Activated CD8-positive, alpha-beta T cell treated with anti-CD3 and anti-CD28 coated beads for 36 hours (primary cell): ENCODE results near the gene FAM107A. TPM values are rescaled to one million over a fixed set of nuclear protein-coding genes. Genes with fewer than 3 reads are reported as not detected.

Experiments
- ATAC-seq: fragments of 200-7000 bp; cut with Tn5 transposase; one replicate; pipeline ENCODE4 v1.10.0; 2021; ENCODE audit warnings: mild to moderate bottlenecking, moderate library complexity
- CTCF ChIA-PET: fragments of 350-600 bp; sonication (Branson Sonifier 250); formaldehyde crosslinking; loops from one replicate; lab custom pipeline; 2021; ENCODE audit warnings: antibody characterized with exemption; lab: Charles Lee
- POLR2A ChIA-PET: fragments of 350-600 bp; sonication (Branson Sonifier 250); formaldehyde crosslinking; loops from one replicate; lab custom pipeline; 2021; ENCODE audit warnings: antibody characterized with exemption; lab: Charles Lee
- DNase-seq: peaks from one replicate; pipeline ENCODE4 v3.0.0-alpha.2; 2020
- H3K27ac Mint-ChIP-seq: one replicate; pipeline ENCODE4 v1.8.0; 2021; ENCODE audit warnings: mild to moderate bottlenecking, mixed read lengths
- H3K27me3 Mint-ChIP-seq: one replicate; pipeline ENCODE4 v1.8.0; 2021; ENCODE audit warnings: mixed read lengths
- H3K36me3 Mint-ChIP-seq: one replicate; pipeline ENCODE4 v1.8.0; 2021; ENCODE audit warnings: low read depth, mixed read lengths
- H3K4me1 Mint-ChIP-seq: one replicate; pipeline ENCODE4 v1.8.0; 2021; ENCODE audit warnings: low read depth, mixed read lengths
- H3K4me3 Mint-ChIP-seq: one replicate; pipeline ENCODE4 v1.8.0; 2021; ENCODE audit warnings: mild to moderate bottlenecking, moderate library complexity, mixed read lengths
- H3K9me3 Mint-ChIP-seq: one replicate; pipeline ENCODE4 v1.8.0; 2021; ENCODE audit warnings: mixed read lengths
- CTCF ChIP-seq: fragments of 200-600 bp; IDR thresholded peaks from one replicate; pipeline ENCODE4 v1.8.0; 2022; ENCODE audit warnings: antibody characterized with exemption, mild to moderate bottlenecking
- intact Hi-C: fragments of 100-400 bp; cut with micrococcal nuclease; formaldehyde crosslinking; loops from one replicate; pipeline ENCODE4 v1.10.0; 2022
- total RNA-seq, 2 experiments: library from RNA; stranded (reverse); gene quantifications; one replicate each; pipeline ENCODE4 v1.2.3, GENCODE V29; 2021

Gene FAM107A
- total RNA-seq, 2 experiments from 2014 or later = not detected

DNA sequence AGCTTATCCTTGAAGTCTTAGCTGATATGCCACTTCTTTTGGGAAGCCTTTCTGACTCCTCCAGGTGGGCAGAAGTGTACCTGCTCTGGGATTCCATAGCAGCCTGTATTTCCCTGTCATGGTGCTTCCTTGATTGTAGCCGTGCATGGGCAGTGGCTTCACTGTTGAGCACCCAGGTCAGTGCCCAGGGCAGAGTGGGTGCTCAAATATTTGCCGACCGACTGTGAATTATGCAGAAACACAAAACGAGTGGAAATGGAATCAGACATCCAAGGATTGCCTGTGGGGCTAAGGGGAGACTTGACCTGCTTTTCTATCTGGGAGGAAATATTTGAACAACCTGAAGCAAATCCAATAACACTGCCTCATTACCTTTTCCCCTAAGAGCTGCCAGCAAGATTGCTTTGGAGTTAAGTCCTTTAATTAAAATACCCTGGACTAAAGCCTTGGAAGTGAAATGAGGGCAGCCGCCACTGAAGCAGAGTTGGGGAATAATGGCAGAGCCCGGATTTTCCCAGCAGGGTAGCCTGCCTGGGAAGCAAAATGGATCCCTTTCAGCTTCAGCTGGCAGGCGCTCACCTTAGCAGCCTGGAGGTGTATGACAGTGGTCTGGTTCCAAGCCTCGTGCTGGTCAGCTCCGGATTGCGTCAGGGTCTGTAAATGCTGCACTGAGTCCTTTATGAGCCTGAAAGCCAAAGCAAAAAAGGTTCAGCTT lies 55.1 kb downstream of the FAM107A start:
- DNase-seq (no peak), ATAC-seq (no peak)
- Mint-ChIP-seq H3K4me1 (peaks cover 2% of the 10 kb centered on the region), H3K27me3 (no peaks in the 10 kb centered on the region), H3K4me3 (no peak overlapping the region), H3K9me3 (no peaks in the 10 kb centered on the region), H3K27ac (no peak overlapping the region), H3K36me3 (no peaks in the 10 kb centered on the region)
- intact Hi-C loops = no loop called here
- no peak for TF ChIP-seq CTCF
- ChIA-PET CTCF (interaction anchor here (0.9 to 1.3 kb wide), 2 partner anchors 11 to 58 kb away, joined by 3 read pairs; no protein-coding TSS in a partner anchor), POLR2A (no interaction called here)

GRCh38 chr3:58521336-58521670 lies 55.9 kb downstream of the FAM107A start:
- Mint-ChIP-seq H3K4me1 (peaks cover 2% of the 10 kb centered on the region), H3K36me3 (no peaks in the 10 kb centered on the region), H3K27me3 (no peaks in the 10 kb centered on the region), H3K4me3 (no peak overlapping the region), H3K9me3 (no peaks in the 10 kb centered on the region), H3K27ac (no peak overlapping the region)
- intact Hi-C loops = no loop called here
- ATAC-seq (no peak), DNase-seq (no peak)
- CTCF ChIA-PET = no interaction called here
- POLR2A ChIA-PET = no interaction called here
- TF ChIP-seq CTCF = no peak

- Mint-ChIP-seq H3K27ac (no peak overlapping the region), H3K4me3 (no peak overlapping the region), H3K36me3 (no peaks in the 10 kb centered on the region), H3K4me1 (peaks cover 2% of the 10 kb centered on the region), H3K27me3 (no peaks in the 10 kb centered on the region), H3K9me3 (no peaks in the 10 kb centered on the region)
- no peak for TF ChIP-seq CTCF
- DNase-seq (no peak), ATAC-seq (no peak)
- CTCF ChIA-PET = no interaction called here
- POLR2A ChIA-PET = no interaction called here
- intact Hi-C loops = no loop called here
Measured at GRCh38 chr3:58520403-58521335, 56.5 kb downstream of the FAM107A start.

GRCh38 chr3:58519668-58520402 lies 57.4 kb downstream of the FAM107A start:
- no peaks in the 10 kb centered on the region for H3K36me3 Mint-ChIP-seq
- TF ChIP-seq CTCF = no peak
- intact Hi-C loops = no loop called here
- DNase-seq (no peak), ATAC-seq (no peak)
- ChIA-PET POLR2A (no interaction called here), CTCF (no interaction called here)
- H3K9me3 Mint-ChIP-seq = no peaks in the 10 kb centered on the region
- H3K4me3 Mint-ChIP-seq = no peak overlapping the region
- H3K4me1 Mint-ChIP-seq = peaks cover 2% of the 10 kb centered on the region
- H3K27ac Mint-ChIP-seq = no peak overlapping the region
- no peaks in the 10 kb centered on the region for H3K27me3 Mint-ChIP-seq
